BJ (cell line): ENCODE results near the gene SMYD3. TPM values are rescaled to one million over a fixed set of nuclear protein-coding genes. Genes with fewer than 3 reads are reported as not detected.

ENCODE experiments used
- CTCF ChIA-PET: fragments of 350-600 bp; formaldehyde crosslinking; extraction: SDS; loops from one replicate; lab custom pipeline; 2021; ENCODE audit warnings: antibody characterized with exemption, inconsistent platforms; lab: Yijun Ruan, JAX
- POLR2A ChIA-PET: fragments of 300-600 bp; sonication (Branson Sonifier 250); formaldehyde crosslinking; extraction: SDS; loops from one replicate; lab custom pipeline; 2021; ENCODE audit warnings: antibody characterized with exemption; lab: Charles Lee
- DNase-seq: peaks from one replicate; pipeline ENCODE4 v3.0.0-alpha.2; 2011; ENCODE audit warnings: low read depth
- H3K27me3 ChIP-seq: 2 replicates; pipeline ENCODE4 v1.6.0; 2011; ENCODE audit warnings: low read length; ENCODE audit not compliant: control insufficient read depth, insufficient read depth
- H3K36me3 ChIP-seq: 2 replicates; pipeline ENCODE4 v1.5.1; 2011; ENCODE audit warnings: low read length; ENCODE audit not compliant: control insufficient read depth, insufficient read depth
- H3K4me3 ChIP-seq: 2 replicates; pipeline ENCODE4 v1.5.1; 2011; ENCODE audit warnings: low read depth, mild to moderate bottlenecking, control low read depth, low read length
- polyA plus RNA-seq: library from polyadenylated mRNA; depleted of rRNA; stranded (reverse); fragments of >200 nt; gene quantifications from 2 replicates; pipeline ENCODE4 v1.2.3, GENCODE V29; 2011
- TF ChIP-seq, protein P1 (sequence below): IDR thresholded peaks from 2 replicates; pipeline ENCODE4 v1.5.1; 2011; ENCODE audit warnings: low read depth, mild to moderate bottlenecking, control low read depth, inconsistent platforms, low read length, moderate library complexity; ENCODE audit not compliant: insufficient read depth

SMYD3 gene
- polyA plus RNA-seq, 1 experiment: 26.1 TPM

DNA sequence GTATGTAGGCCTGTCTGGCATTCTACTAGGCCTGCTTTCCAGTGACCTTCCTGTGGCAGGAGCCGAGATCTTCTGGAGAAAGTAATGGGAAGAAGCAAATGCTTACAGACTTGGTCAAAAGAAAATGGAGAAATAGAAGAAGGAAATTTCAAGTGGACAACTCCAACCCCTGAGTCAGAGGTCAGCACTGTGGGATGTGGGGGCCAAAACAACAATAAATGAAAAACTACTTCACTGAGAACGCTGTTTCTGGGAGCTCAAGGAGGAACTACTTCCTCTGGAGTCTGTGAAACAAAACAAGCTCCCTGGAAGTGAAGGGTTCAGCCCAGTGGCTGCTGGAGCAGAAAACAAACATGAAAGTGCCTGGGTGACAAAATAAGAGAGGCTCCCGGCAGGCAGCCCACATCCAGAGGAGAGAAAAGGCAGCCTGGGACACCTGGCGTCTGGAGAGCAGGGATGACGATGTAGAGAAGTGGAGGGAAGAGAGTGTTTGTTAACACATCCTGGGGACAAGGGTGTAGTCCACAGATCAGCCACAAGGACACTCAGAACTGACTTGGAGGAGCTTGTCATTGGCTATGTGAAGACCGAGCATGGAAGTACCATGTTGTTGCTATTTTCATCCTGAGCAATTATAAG is 355.2 kb downstream of the SMYD3 start:
- CTCF ChIA-PET: no interaction called here
- Histone ChIP-seq H3K36me3 (no peaks in the 10 kb centered on the region), H3K27me3 (no peaks in the 10 kb centered on the region), H3K4me3 (no peak overlapping the region)
- POLR2A ChIA-PET: no interaction called here
- no peak for DNase-seq
- TF ChIP-seq, protein P1, sequence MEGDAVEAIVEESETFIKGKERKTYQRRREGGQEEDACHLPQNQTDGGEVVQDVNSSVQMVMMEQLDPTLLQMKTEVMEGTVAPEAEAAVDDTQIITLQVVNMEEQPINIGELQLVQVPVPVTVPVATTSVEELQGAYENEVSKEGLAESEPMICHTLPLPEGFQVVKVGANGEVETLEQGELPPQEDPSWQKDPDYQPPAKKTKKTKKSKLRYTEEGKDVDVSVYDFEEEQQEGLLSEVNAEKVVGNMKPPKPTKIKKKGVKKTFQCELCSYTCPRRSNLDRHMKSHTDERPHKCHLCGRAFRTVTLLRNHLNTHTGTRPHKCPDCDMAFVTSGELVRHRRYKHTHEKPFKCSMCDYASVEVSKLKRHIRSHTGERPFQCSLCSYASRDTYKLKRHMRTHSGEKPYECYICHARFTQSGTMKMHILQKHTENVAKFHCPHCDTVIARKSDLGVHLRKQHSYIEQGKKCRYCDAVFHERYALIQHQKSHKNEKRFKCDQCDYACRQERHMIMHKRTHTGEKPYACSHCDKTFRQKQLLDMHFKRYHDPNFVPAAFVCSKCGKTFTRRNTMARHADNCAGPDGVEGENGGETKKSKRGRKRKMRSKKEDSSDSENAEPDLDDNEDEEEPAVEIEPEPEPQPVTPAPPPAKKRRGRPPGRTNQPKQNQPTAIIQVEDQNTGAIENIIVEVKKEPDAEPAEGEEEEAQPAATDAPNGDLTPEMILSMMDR: no peak

DNA sequence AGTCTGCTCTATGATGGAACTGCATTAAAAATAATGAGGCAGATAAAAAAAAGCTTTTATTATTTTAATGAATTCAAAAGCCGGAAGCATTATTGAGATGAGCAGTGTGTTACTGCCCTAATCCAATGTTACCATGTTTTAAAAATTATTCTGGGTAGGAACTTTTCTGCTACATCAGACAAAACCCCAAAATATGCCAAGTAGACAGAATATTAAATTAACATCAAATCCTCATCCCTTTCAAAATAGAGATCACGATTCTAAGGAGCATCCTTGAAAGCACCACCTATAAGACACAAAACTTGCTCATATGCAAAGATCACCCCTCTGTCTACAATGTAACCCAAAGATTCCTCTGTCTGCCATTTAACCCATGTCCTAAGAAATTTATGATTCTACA is 357.5 kb downstream of the SMYD3 start:
- TF ChIP-seq, protein P1: no peak
- no peak overlapping the region for H3K4me3 ChIP-seq
- POLR2A ChIA-PET: no interaction called here
- CTCF ChIA-PET: no interaction called here
- H3K36me3 ChIP-seq: no peaks in the 10 kb centered on the region
- DNase-seq: no peak
- no peaks in the 10 kb centered on the region for H3K27me3 ChIP-seq

DNA sequence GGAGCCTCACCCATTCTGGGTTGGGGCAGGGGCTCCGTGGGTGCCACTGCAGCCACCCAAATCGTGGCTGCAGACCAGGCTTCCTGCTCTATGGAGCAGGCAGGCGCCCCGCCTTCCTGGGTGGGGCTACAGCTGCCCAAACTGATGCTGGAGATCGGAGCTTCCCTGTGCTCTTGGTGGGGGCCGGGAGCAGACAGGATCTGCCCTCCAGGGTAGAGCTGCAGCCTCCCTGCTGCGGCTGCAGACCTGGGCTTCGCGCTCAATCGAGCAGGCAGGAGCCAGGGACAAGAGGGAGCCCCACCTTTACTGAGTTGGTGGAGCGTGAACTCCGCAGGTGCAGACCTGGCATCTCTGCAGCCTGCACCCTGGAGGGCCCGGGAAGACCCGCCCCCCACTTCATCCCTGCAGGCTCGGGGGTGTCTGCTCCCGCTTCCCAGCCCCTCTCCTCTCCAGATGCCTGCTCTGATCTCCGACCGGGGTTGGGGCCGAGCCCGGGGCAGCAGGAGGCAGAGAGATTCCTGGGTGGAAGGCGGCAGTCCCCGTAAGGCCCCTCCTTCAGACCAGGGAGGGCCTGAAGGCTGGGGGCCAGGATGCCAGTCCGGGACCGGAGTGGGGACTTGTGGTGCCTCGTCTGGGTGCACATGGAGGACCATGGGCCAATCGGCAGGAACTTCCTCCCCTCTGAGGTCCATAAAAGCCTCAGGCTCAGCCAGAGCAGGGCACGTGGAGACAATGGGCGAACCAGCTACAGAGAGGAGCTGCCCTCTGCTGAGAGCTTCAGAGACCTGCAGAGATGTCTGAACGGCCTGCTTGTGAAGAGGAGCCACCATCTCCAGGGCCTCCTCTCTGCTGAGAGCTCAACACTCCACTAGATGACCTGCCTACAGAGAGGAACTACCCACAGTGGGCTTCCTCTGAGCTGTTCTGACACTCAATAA is 359.3 kb downstream of the SMYD3 start:
- ChIA-PET POLR2A (no interaction called here), CTCF (no interaction called here)
- Histone ChIP-seq H3K4me3 (no peak overlapping the region), H3K27me3 (no peaks in the 10 kb centered on the region), H3K36me3 (no peaks in the 10 kb centered on the region)
- TF ChIP-seq, protein P1: no peak
- DNase-seq: no peak

DNA sequence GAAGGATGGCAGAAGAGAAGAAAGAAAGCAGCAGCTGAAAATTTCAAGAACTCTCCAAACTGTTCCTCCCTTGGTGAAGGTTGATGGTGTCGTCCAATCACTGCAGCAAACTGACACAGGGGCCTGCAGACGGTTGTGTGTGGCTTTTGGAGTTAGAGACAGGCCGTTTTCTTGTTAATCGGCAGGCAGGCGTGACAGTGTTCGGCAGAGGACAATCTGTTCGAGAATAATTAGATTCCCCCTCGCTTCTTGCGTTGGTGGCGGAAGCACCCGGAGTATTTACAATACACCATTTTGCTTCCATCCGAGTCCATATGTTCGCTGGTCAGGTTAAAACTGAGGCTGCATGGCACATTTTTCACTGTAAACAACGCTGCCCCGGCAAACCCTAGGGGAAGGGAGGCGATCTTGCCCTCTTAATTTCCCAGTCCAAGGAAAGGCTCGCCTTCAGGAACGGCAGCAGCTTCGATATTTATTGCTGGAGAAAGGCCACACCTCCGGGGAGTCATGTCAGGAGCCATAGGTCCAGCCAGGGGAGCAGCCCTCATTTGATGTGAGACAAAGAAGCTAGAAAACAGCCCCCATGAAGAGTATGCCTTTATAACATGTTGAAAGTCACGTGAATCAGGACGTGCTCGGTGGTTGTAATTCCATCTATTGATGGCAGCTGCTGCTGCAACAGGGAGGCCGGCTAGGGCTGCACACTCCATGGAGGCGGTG is 360.1 kb downstream of the SMYD3 start:
- ChIA-PET POLR2A (no interaction called here), CTCF (no interaction called here)
- no peaks in the 10 kb centered on the region for H3K36me3 ChIP-seq
- TF ChIP-seq, protein P1: no peak
- H3K4me3 ChIP-seq: no peak overlapping the region
- DNase-seq: no peak
- H3K27me3 ChIP-seq: no peaks in the 10 kb centered on the region

DNA sequence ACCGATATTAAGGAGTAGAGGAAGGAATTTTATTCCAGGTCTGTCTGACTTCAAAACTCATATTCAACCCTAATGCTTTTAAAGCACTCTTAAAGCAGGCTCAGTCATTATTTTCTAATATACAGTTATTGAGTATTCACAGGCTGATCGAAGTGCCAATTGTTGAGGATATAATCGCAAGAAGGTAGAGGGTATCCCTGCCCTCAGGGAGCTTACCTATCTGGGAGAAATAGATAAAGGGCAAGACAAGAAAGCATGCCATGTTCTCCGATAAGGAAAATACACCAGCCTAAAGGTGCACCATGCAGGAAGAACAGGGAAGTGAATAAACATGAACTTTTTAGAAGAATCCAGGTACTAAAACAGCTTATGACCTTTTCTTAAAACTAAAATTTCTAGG is 361.2 kb downstream of the SMYD3 start:
- no peak overlapping the region for H3K4me3 ChIP-seq
- POLR2A ChIA-PET: no interaction called here
- CTCF ChIA-PET: interaction anchor here (1.3 kb wide), 1 partner anchor 11 kb away, joined by 3 read pairs; no protein-coding TSS in a partner anchor
- H3K36me3 ChIP-seq: no peaks in the 10 kb centered on the region
- TF ChIP-seq, protein P1: no peak
- DNase-seq: no peak
- H3K27me3 ChIP-seq: no peaks in the 10 kb centered on the region
